Sigmoid colon (tissue), 7 donors: Measurements from ENCODE around the gene PAWR. TPM values are rescaled to one million over a fixed set of nuclear protein-coding genes. Genes with fewer than 3 reads are reported as not detected.
A peak's percentile ranks its signal among the peaks of the same experiment; 100 is the strongest.

Source experiments
- DNase-seq: peaks from one replicate; pipeline ENCODE4 v3.0.0-alpha.2; 2019
- H3K27ac ChIP-seq, 4 donors: fragments of 200-600 bp; sonication (generic); one replicate each; pipeline ENCODE4 v1.5.1; 2016 to 2019; ENCODE audit warnings: mild to moderate bottlenecking in 1 of 4
- H3K27me3 ChIP-seq, 3 donors: fragments of 200-600 bp; sonication (generic); one replicate each; pipeline ENCODE4 v1.5.1; 2019; ENCODE audit warnings: mild to moderate bottlenecking in 1 of 3
- H3K36me3 ChIP-seq, 4 donors: fragments of 200-600 bp; sonication (generic); one replicate each; pipeline ENCODE4 v1.5.1; 2016 to 2019
- H3K4me1 ChIP-seq, 4 donors: fragments of 200-600 bp; sonication (generic); one replicate each; pipeline ENCODE4 v1.5.1; 2017 to 2019
- H3K4me3 ChIP-seq, 4 donors: fragments of 200-600 bp; sonication (generic); one replicate each; pipeline ENCODE4 v1.5.1; 2017 to 2019; ENCODE audit warnings: mild to moderate bottlenecking in 2 of 4, moderate library complexity in 1 of 4
- H3K9me3 ChIP-seq, 4 donors: fragments of 200-600 bp in 3 of 4; sonication (generic) in 3 of 4; one replicate each; pipeline versions ENCODE4 v1.5.1 to v1.6.1; 2013 to 2019
- CTCF ChIP-seq, 4 experiments: fragments of 450-650 bp in 3 of 4; fragments of 200-600 bp in 1 of 4; IDR thresholded peaks; one replicate each; pipeline ENCODE4 v1.5.1; 2016 to 2019; ENCODE audit warnings: antibody characterized with exemption in 4 of 4, mild to moderate bottlenecking in 3 of 4, moderate library complexity in 2 of 4
- EP300 ChIP-seq, 4 donors: sonication (generic); formaldehyde crosslinking; IDR thresholded peaks; one replicate each; pipeline ENCODE4 v1.6.1; 2017; ENCODE audit warnings: antibody characterized with exemption in 4 of 4
- POLR2A ChIP-seq, 2 donors: fragments of 450-650 bp; IDR thresholded peaks; one replicate each; pipeline ENCODE4 v1.6.1; 2016; ENCODE audit warnings: antibody characterized with exemption in 2 of 2, mild to moderate bottlenecking in 2 of 2, moderate library complexity in 2 of 2
- POLR2AphosphoS5 ChIP-seq, 4 donors: sonication (generic); formaldehyde crosslinking; IDR thresholded peaks; one replicate each; pipeline ENCODE4 v1.6.1; 2017; ENCODE audit warnings: antibody characterized with exemption in 4 of 4
- WGBS, 2 donors: extraction: QIAGEN DNeasy Blood & Tissue Kit; methylation state at CpG; one replicate each; pipeline ENCODE4 v1.1.7; 2013; 5-methylcytosine and 5-hydroxymethylcytosine counted together
- intact Hi-C: fragments of 100-400 bp; cut with DNase I; formaldehyde crosslinking; loops from one replicate; pipeline ENCODE4 v1.15.1; 2023
- polyA plus RNA-seq, 3 donors: library from polyadenylated mRNA; stranded (reverse); fragments of 200-250 nt; gene quantifications; one replicate each; pipeline ENCODE4 v1.2.3, GENCODE V29; 2013
- total RNA-seq, 4 donors: library from RNA; depleted of rRNA; stranded (reverse); fragments of >200 nt; gene quantifications; one replicate each; pipeline ENCODE4 v1.1.0, GENCODE V29; 2016
- donor health status: healthy with polysubstance abuse.
- donor health status: Bipolar disorder and iron deficiency.
- donor health status: healthy.

The PAWR gene
- total and polyA plus RNA-seq, 7 donors = 7.8 to 53.5 (median 24.5) TPM

- no peak for DNase-seq
- H3K4me3 ChIP-seq = no peak overlapping the region
- intact Hi-C loops = no loop called here
- H3K36me3 ChIP-seq = no peaks in the 10 kb centered on the region
- TF ChIP-seq POLR2A (IDR thresholded peaks at IDR 0.05) = no peak
- TF ChIP-seq EP300 (IDR thresholded peaks at IDR 0.05) = no peak
- no peak for TF ChIP-seq POLR2AphosphoS5 (IDR thresholded peaks at IDR 0.05)
- TF ChIP-seq CTCF (IDR thresholded peaks at IDR 0.05) = no peak
- WGBS, 2 donors = 87 to 88% methylated on average over 3 of the region's 3 CpGs
- no peaks in the 10 kb centered on the region for H3K27me3 ChIP-seq
- no peak overlapping the region for H3K27ac ChIP-seq
- H3K4me1 ChIP-seq = peaks cover 0 to 3% (median 0%) of the 10 kb centered on the region in 4 donors
- H3K9me3 ChIP-seq = no peaks in the 10 kb centered on the region
These were observed 16.1 kb downstream of the PAWR start for GRCh38 chr12:79674629-79675028.

GRCh38 chr12:79673354-79673753, 17.4 kb downstream of the PAWR start:
- no peak for DNase-seq
- WGBS, 2 donors = 89 to 90% methylated on average over 4 of the region's 4 CpGs
- Histone ChIP-seq H3K4me1 (peaks cover 0 to 2% (median 0%) of the 10 kb centered on the region in 4 donors), H3K27ac (no peak overlapping the region), H3K36me3 (no peaks in the 10 kb centered on the region), H3K9me3 (no peaks in the 10 kb centered on the region), H3K27me3 (no peaks in the 10 kb centered on the region), H3K4me3 (no peak overlapping the region)
- intact Hi-C loops = no loop called here
- no peak for TF ChIP-seq EP300 (IDR thresholded peaks at IDR 0.05)
- no peak for TF ChIP-seq POLR2A (IDR thresholded peaks at IDR 0.05)
- TF ChIP-seq CTCF (IDR thresholded peaks at IDR 0.05) = no peak
- TF ChIP-seq POLR2AphosphoS5 (IDR thresholded peaks at IDR 0.05) = no peak

GRCh38 chr12:79668113-79668512, 22.7 kb downstream of the PAWR start:
- TF ChIP-seq CTCF (IDR thresholded peaks at IDR 0.05) (no peak), POLR2A (IDR thresholded peaks at IDR 0.05) (no peak), POLR2AphosphoS5 (IDR thresholded peaks at IDR 0.05) (no peak), EP300 (IDR thresholded peaks at IDR 0.05) (no peak)
- DNase-seq = no peak
- Histone ChIP-seq H3K27ac (no peak overlapping the region), H3K27me3 (no peaks in the 10 kb centered on the region), H3K4me3 (no peak overlapping the region), H3K9me3 (no peaks in the 10 kb centered on the region), H3K4me1 (peaks cover 0 to 15% (median 7%) of the 10 kb centered on the region in 4 donors), H3K36me3 (no peaks in the 10 kb centered on the region)
- intact Hi-C loops = no loop called here
- WGBS, 2 donors = 92 to 93% methylated on average over 4 of the region's 4 CpGs

- intact Hi-C loops = no loop called here
- Histone ChIP-seq H3K27me3 (no peaks in the 10 kb centered on the region), H3K9me3 (no peaks in the 10 kb centered on the region), H3K4me1 (peaks cover 0 to 17% (median 11%) of the 10 kb centered on the region in 4 donors), H3K36me3 (no peaks in the 10 kb centered on the region), H3K4me3 (no peak overlapping the region), H3K27ac (no peak overlapping the region)
- DNase-seq = no peak
- TF ChIP-seq CTCF (IDR thresholded peaks at IDR 0.05) (no peak), POLR2A (IDR thresholded peaks at IDR 0.05) (no peak), EP300 (IDR thresholded peaks at IDR 0.05) (no peak), POLR2AphosphoS5 (IDR thresholded peaks at IDR 0.05) (peak; percentile 28 to 80 (median 56))
- 39 to 59% methylated on average over 4 of the region's 4 CpGs for WGBS, 2 donors
These were observed 25.4 kb downstream of the PAWR start for GRCh38 chr12:79665212-79665887.

GRCh38 chr12:79664518-79664917, 26.2 kb downstream of the PAWR start:
- WGBS, 2 donors = 90 to 95% methylated on average over 4 of the region's 4 CpGs
- intact Hi-C loops = no loop called here

More at GRCh38 chr12:79664518-79664917, 26.2 kb downstream of the PAWR start:
- Histone ChIP-seq H3K27me3 (no peaks in the 10 kb centered on the region), H3K9me3 (no peaks in the 10 kb centered on the region), H3K4me3 (no peak overlapping the region), H3K36me3 (no peaks in the 10 kb centered on the region), H3K27ac (no peak overlapping the region), H3K4me1 (peaks cover 0 to 25% (median 19%) of the 10 kb centered on the region in 4 donors)
- no peak for DNase-seq
- no peak for TF ChIP-seq POLR2A (IDR thresholded peaks at IDR 0.05)
